GM19023 (cell line): ENCODE measurements around the gene CDX1.

ENCODE experiments used
- ATAC-seq: cut with Tn5 transposase; IDR thresholded peaks from one replicate; pipeline ENCODE4 v1.9.1; 2021; ENCODE audit warnings: mild to moderate bottlenecking, moderate library complexity; ENCODE audit not compliant: unreplicated experiment

Gene CDX1

DNA sequence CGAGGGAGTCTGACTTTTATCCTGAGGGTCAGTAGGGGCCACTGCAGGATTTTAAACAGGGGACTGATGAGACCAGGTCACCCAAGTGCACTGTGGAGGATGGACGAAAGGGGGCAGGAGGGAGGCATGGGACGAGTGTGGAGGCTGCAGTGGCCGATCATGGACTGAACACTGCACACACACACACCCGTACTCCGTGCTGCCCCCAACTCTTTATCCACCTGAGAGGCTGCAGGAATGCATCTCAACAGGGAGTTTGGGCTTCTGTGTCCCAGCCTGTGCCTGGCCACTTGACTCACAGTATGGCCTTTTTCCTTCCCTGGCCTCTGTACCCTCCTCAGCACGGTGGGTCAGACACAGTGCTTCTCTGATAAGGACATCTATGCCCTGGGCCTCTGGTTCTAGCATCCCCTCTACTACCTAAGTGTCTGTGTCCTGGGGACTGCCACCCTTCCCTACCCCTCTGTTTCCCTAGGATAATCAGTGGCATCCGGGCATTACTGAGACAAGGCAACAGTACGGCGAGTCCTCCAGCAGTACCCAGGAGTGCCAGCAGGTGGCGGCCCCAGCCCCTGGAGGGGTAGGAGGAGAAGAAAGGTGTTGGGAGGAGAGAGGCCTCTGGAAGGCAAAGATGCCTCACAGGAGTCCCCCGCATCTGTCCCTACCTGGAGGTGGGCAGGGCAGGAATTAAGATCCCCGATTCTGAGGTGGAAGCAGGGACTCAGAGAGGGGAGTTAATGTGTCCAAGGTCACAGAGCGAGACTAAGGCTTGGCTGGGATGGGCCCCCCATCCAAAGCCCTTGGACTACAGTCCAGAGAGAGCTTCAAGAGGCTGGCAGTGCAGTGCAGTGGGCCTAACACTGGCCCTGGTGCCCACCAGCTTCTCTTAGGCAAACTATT, 5.1 kb upstream of the CDX1 start:
- peak; percentile 65 for ATAC-seq

DNA sequence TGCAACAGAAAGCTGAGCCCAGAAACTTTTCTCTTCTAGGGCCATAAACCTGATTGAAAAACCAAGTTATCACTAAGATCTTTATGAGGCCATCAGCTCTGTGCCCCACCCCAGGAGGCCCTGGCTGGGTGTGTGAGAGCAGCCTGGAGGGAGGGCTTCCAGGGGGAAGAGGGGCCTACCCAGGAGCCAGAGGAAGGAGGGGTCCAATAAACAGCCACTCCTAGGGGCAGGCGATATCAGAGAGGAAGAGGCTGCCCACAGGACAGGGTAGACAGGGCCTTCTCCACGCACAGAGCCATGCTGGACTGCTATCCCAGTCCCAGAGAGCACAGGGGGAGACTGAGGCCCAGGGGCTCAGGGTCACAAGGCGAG, 4.5 kb upstream of the CDX1 start:
- ATAC-seq: no peak

DNA sequence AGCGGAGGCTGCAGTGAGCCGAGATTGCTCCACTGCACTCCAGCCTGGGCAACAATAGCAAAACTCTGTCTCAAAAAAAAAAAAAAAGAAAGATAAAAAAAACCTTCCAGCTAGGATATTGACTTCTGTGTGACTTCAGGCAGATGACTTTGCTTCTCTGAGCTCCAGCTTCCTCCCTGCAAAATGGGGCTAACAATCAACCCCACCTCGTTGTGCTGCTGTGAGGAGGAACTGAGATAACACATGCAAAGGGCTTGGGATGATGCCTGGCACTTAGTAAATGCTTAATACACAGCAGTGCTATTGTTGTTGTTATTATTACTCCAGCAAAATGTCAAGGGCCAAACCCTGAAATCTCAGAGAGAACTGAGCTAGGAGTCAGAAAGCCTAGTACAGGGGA, 3.5 kb upstream of the CDX1 start:
- ATAC-seq: no peak

DNA sequence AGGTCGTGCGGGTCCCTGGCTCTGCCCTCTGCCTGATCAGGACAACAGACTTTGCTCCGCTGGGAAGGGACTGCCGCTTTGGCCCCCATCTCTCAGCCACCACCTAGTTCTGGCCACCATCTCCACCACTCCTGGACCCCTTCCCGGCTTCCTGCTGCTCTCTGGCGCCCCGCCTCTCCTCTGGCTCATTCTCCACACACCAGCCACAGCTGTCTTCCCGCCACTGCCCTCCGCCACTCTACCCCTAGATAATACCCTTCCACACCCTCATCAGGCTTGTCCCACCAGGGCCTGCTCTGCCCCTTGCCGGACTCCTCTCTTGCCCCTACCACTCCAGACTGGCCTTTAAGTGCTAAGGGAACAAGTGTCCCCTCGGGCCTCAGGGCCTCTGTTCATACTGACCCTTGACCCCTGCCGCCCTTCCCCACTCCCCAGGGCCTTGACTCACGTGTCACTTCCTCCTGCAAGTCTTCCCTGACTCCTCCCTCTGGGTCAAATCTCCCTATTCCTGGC, 3.0 kb upstream of the CDX1 start:
- ATAC-seq: no peak

DNA sequence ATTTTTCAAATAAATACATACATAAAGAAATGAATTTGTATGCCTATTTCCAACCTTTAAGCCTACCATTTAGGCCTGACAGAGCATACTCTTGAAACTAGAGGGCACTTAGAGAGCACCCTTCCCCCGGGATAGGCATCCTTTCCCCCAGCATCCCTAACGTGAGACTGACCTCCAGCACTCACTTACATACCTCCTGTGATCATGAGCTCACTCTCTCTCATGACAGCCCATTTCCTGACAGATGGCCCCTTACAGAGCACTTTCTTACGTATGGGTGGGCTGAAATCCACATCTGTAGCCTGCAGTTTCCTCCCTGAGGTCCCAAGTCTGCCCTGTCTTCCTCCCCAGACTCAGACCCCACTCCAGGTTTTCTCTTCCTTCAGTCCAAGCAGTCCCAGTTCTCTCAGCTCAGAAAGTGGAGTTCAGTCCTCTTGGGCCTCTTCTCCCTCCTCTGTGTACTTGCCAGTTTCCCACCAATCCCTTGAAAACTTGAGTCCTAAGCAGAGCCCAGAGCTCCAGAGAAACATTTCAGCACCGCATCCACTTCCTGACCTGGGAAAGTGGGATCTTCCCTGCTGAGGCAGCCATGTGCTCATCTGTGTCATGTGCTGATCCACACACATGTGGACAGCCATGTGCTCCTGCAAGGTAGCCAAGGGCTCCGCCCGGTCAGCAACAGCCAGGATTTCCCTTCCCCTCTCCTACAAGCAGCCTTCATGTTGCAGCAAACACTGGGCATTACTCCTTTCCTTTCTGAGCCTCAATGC, 2.2 kb upstream of the CDX1 start:
- ATAC-seq: no peak

DNA sequence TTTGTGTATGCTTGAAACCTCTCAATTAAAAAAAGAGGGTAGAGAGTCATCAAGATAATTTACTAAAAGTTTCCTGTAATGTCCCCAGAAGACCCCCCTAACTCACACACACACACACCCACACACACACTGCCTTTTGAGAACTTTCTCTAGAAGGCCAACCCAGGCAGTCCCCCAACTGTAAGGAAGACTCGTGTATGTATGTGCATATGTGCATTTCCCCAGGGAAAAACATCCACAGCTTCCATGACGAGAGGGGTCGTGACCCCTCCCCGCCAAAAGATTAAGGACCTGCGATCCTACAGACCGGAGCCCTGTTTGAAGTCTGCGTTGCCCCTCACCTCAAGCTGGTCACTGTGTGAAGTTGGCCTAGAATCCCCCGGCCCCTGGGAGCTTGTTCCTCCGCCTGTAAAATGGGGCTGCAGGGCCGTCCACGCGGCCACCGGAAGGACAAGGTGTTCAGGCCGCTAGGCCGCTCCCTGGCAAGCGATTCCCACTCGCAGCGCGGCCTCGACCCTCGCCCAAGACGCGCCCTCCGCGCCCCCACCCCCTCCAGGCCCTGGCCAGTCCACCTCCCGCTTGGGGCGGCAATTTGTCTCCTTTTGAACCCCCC, 435 bp upstream of the CDX1 start:
- no peak for ATAC-seq

DNA sequence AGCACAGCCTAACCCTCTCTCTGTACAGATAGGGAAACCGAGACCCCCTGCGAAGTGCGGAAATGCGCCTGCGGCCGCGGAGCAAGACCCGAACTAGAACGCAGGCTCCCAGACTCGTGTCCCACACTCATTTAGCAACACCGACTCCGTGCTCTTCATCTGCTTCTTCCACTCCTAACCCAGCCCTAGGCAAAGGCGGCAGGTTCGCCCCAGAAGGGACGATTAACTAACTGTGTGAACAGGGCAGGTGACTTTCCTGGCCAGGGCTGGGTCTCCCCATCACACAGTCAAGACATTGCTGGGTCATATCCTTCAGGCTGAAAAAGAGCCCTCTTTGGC, 903 bp downstream of the CDX1 start:
- no peak for ATAC-seq

DNA sequence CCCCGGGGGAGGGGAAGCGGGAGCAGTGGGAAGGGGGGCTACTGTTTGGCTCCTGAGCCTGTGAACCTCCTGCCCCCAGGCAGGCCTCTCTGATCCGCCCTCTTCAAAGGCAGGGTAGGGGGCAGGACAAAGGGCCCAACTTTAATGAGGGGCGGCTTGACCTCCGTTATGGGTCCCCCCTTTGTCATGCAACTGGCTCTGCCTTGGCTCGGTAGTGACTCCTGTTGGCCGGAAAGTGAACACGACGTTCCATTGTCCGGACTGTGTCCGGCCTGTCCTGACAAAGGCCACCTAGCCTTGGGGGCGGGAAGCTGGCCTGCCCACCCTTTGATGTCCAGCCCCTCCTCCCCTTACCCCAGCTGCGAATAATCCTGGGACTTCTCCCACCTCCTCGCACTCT, 1.3 kb downstream of the CDX1 start:
- ATAC-seq: no peak

DNA sequence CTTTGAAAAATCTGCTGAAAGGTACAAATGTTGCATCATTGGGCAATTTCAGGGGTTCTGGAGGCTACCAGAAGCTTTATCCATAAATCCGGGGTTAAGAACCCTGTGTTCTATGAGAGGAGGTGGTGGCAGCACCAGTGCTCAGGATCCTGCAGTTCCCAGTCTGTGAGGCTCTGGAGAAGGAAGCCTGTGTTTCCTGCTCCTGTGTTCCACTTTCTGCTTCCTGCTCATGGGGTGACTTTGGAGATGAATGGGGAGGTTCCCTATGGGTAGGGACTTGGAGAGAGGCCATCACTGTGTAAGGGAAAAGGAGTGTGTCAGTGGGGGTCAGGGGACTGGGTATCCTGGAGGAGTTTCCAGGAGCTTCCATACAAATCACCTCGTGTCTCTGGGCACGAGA, 2.3 kb downstream of the CDX1 start:
- no peak for ATAC-seq

DNA sequence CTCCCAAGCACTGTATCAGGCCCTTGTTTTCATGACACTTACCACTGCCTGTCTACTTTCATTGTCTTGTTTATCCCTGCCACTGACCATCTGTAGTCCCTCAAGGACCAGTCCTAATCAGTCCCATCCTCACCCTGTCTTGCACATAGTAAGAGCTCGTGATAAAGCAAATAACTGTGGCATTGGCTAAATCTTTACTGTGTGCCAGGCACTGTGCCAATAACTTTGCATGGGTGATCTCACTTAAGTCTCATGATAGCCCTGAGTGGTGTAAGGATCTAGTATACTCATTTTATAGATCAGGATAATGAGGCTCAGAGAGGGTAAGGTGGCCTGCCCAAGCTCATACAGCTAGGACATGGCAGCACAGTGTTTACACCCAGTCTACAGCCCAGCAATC, 5.6 kb downstream of the CDX1 start:
- no peak for ATAC-seq

DNA sequence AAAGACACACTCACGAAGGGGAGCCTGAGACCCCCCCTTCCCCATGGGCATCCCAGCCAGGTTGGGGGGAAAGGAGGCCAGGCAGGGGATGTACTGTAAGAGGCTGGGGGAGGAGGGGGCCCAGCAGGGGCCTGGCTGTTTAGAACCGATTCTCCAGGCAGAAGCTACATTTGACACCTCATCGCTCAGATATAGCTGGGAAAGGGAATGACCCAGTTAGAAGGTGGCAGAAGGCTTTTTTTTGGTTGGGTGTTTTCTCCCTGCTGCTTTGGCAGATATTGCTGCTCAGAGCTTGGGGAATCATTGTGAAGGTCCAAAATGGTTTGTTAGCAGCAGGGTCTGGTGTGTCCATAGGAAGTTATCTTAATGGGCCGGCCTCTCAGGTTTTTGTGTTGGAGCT, 6.0 kb downstream of the CDX1 start:
- no peak for ATAC-seq

DNA sequence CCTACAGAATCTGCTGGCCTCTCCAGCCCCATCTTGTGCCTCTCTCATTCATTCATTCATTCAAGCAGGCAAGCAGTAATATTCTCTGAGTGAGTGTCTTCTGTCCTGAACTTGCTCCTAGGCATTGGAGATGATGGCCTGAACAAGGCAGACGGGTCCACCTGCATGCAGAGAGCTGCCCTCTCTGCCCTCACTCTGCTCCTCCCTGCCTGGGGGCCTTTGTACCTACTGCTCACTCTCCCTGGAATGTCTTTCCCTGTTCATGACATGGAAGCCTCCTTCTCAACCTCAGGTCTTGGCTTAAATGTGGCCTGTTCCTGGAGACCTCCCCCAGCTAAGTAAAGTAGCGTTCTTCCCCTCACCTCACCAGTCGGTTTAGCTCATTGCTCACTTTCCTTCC, 6.6 kb downstream of the CDX1 start:
- no peak for ATAC-seq

DNA sequence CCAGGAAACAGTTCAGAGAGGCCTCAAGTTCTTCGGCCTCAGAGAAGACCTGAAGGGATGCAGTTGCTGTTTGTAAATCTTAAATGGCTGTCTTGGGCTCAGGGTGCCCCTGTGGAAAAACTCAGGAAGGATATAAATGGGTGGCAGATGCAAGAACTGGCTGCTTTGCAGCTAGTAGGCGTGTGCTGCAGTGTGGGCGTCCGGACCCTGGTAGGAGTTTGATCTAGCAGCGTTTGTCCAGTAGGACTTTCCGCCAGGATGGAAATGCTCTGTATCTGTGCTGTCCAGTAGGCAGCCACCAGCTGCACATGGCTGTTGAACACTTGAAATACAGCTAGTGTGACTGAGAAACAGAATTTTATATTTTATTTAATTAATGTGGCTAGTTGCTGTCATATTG, 7.7 kb downstream of the CDX1 start:
- no peak for ATAC-seq

DNA sequence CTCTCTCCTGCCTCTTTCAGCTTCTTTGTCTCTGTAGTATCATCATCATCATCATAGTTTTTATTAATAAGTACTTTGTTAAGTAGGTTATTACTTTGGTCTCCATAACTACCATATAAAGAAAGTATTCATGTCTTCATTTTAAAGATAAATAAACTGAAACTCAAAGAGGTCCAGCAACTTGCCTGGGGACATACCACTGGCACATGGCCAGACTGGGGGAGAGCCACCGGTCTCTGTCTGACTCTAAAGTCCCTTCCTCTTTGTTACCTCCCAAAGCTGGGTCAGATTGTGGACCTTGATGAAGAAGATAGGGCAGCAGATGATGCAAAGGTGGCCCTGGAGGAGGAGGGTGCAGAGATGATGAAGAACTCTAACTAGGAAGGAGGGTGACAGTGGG, 8.5 kb downstream of the CDX1 start:
- no peak for ATAC-seq

DNA sequence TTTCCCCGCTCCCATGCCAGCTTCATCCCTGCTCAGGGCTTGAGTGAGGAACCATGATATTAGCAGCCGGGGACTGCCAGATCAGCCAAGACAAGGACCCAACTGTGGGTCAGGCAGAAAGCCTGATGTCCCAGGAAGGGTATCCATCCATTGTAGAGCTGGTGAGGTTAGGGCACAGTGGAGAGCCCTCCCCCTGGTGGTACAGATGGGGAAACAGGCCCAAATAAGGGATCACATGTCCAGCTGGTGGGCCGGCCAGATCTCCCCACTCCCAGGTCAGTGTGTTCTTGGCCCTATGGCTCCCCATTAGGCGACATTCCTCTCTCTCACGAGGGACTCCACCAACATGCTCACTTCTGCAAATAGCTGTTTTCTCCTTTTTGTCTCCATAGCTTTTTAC, 9.0 kb downstream of the CDX1 start:
- no peak for ATAC-seq

DNA sequence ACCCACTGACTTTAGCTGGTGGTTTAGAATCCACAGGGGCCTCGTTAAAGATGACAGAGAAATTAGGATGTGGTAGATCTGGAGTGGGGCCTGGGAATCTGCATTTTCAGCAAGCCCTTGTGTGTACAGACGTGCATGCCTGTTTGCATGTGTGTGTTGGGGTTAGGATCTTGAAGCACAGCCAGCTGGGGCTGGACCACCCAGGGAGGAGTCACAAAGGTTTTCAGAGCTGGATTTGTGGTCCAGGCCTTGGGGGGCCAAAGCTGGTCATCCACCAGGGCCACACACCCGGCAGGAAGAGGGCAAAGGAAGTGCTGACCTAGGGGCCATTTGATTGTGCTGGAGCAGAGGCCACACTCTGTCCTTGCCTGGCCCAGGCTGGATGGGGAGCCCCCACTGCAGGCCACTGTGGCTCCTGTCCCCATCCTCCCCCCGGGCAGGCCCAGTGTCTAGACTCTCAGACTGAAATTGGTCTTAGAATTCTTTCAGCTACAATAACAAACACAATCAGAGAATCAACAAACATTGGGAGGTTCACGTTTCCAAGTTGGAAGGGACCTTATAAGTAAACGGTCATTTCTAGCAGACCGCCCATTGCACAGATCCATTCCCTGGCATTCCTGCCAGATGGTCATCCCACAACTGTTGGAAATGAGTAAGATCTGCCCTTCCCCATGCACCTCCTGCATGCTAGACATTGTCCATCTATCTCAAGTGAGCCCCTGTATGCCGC, 10.3 kb downstream of the CDX1 start:
- ATAC-seq: no peak

DNA sequence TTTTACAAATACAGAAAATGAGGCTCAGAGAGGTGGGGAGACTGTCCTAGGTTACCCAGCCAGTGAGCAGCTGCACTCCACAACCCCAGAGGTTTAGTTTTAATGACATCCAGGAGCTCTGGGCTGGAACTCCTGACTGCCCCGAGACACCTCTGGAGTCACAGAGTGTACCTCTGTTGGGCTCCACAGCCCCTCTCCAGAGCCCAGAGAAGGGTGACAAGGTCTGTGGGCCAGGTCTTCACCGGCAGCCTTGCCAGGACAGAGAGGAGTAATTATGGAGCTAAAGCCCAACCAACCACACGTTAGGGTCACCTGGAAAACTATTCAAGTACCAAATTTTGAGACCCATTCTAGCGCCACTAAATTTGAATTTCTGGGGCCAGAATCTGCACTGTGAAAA, 11.1 kb downstream of the CDX1 start:
- no peak for ATAC-seq

DNA sequence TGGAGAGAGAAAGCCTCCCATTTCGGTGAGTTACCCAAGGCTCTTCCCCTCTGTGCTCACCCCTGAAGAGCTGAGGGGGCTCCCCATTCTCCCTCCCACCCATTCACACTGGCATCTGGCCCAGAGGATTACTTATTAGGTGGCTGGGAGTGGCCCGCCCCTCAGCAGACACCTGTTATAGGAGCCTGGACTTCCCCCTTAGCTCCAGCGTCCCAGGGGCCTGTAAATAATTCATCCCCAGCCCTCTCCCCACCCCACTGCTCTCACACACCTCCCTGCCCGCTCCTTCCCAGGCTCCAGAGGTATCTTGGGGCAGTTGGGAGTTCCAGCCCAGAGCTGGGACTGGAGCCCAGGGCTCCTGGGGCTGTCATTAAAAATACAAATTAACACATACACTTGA, 11.7 kb downstream of the CDX1 start:
- ATAC-seq: peak; percentile 60

DNA sequence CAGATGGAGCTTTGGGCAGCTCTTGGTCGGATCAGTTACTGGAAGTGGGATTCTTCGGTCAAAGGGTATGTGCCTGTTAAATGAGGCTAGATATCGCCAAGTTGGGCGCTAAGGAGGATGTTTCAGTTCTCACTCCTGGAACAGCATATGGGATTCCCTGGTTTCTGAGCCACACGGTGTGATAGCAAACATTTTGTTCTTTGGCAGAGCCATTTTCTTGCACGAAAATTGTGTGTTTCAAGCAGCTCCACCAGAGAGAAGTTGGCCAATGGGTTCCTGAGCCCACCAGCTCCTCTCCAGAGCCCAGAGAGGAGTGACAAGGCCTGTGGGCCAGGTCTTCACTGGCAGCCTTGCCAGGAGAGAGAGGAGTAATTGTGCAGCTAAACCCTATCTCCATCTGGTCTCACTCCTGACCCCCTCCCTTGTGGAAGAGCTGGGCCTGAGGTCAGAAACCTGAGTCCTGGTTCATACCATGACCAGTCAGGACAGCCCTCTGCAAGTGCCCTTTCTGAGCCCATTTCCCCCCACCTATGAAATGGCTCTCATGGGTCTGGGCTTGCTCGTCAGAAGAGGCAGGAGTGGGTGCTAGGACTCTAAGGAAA, 12.5 kb downstream of the CDX1 start:
- ATAC-seq: no peak

DNA sequence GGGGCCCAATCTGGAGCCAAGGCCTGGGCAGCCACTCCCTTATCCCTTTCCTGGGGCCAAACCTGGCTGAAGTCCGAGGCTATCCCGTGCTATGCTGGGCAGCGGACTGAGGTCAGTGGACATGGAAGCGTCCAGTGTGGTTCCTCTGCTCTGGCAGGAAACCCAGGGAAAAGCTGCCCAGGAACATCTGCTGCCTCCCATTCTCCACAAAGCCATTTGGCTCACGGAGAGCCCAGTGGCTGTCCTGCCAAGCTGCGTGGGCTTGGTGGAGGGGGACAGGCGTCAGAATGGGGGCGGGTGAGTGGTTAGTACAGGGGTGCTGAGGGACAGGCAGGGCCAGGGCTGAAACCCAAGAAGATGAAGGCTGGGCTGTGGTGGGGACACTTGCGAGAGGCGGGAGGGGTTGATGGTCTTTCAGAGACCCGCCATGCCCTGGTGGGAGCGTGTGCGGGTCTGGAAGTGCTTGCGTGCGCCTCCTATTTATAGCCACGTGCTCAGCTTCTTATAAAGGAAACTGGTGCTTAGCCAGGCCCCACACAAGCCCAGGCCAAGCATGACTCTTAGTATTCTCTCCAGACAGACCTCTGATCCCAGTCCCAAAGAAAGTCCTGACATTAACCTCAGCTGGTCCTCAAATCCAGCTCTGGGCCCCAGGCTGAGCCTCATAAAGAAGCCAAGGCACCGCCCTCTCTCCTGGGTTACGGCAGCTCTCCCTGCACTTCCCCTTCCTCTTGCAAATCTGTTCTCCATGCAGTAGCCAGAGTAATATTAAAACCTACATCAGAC, 13.9 kb downstream of the CDX1 start:
- no peak for ATAC-seq
